A673 (cell line): Measurements from ENCODE around the gene AIFM2. TPM values are rescaled to one million over a fixed set of nuclear protein-coding genes. Genes with fewer than 3 reads are reported as not detected.
"Not testable (repeated sequence)": the region's sequence is repeated elsewhere in the genome, so short reads cannot be mapped to it uniquely, and the experiment has no call there.

Experiments used
- BruUV-seq: library from RNA; stranded (reverse); fragments of 400-500 nt; replicated peaks from 2 replicates; lab custom pipeline; 2021; lab: Mats Ljungman, UMichigan
- CTCF ChIA-PET: fragments of 300-600 bp; sonication (Branson Sonifier 250); formaldehyde crosslinking; loops from one replicate; lab custom pipeline; 2022; ENCODE audit warnings: antibody characterized with exemption; lab: Charles Lee
- POLR2A ChIA-PET: fragments of 300-600 bp; sonication (Branson Sonifier 250); formaldehyde crosslinking; loops from one replicate; lab custom pipeline; 2022; ENCODE audit warnings: antibody characterized with exemption; ENCODE audit not compliant: low non-redundant PET; lab: Charles Lee
- DNase-seq: peaks from one replicate; pipeline ENCODE4 v3.0.0-alpha.2; 2015; ENCODE audit warnings: low spot score
- H3K27ac ChIP-seq: fragments of 200-600 bp; sonication (generic); 2 replicates; pipeline ENCODE4 v1.5.1; 2016; ENCODE audit warnings: mixed run types, low read depth, mild to moderate bottlenecking, mixed read lengths, antibody characterized with exemption, low read length; ENCODE audit not compliant: poor library complexity, severe bottlenecking
- H3K27me3 ChIP-seq: fragments of 200-600 bp; sonication (generic); replicated peaks from 2 replicates; pipeline ENCODE4 v1.6.1; 2017; ENCODE audit warnings: mixed run types, low read depth, mild to moderate bottlenecking, mixed read lengths, antibody characterized with exemption, low read length; ENCODE audit not compliant: insufficient read depth, poor library complexity
- H3K36me3 ChIP-seq: fragments of 200-600 bp; sonication (generic); 2 replicates; pipeline ENCODE4 v1.6.1; 2016; ENCODE audit warnings: mixed run types, mild to moderate bottlenecking, mixed read lengths, antibody characterized with exemption, low read length; ENCODE audit not compliant: insufficient read depth, poor library complexity, severe bottlenecking
- H3K4me1 ChIP-seq: fragments of 200-600 bp; sonication (generic); 2 replicates; pipeline ENCODE4 v1.6.1; 2017; ENCODE audit warnings: mixed run types, mild to moderate bottlenecking, mixed read lengths, antibody characterized with exemption, low read length; ENCODE audit not compliant: insufficient read depth, poor library complexity, severe bottlenecking
- H3K4me3 ChIP-seq: fragments of 200-600 bp; sonication (generic); 2 replicates; pipeline ENCODE4 v1.5.1; 2016; ENCODE audit warnings: low read depth, mixed run types, mild to moderate bottlenecking, mixed read lengths, low read length; ENCODE audit not compliant: poor library complexity, severe bottlenecking
- H3K9me3 ChIP-seq: fragments of 200-600 bp; sonication (generic); 2 replicates; pipeline ENCODE4 v1.6.1; 2016; ENCODE audit warnings: mixed run types, low read depth, mild to moderate bottlenecking, mixed read lengths, antibody characterized with exemption, low read length; ENCODE audit not compliant: poor library complexity, severe bottlenecking
- CTCF ChIP-seq: fragments of 300-800, 200-600 bp; sonication (generic); conservative IDR thresholded peaks from 2 replicates; pipeline ENCODE4 v1.5.1; 2017; ENCODE audit warnings: low read depth, mild to moderate bottlenecking, antibody characterized with exemption, low read length, moderate library complexity, mixed read lengths
- EZH2 ChIP-seq: fragments of 200-600 bp; sonication (generic); IDR thresholded peaks from 2 replicates; pipeline ENCODE4 v1.6.1; 2017; ENCODE audit warnings: borderline replicate concordance, low read depth, mild to moderate bottlenecking, mixed read lengths, antibody characterized with exemption, low read length; ENCODE audit not compliant: poor library complexity, severe bottlenecking
- intact Hi-C: fragments of 100-400 bp; cut with micrococcal nuclease; formaldehyde crosslinking; loops from one replicate; pipeline ENCODE4 v1.10.0; 2022; ENCODE audit not compliant: unreplicated experiment
- total RNA-seq: library from RNA; stranded (reverse); gene quantifications from 2 replicates; pipeline ENCODE4 v1.2.3, GENCODE V29; 2021

The AIFM2 gene
- total RNA-seq, 1 experiment from 2014 or later = 4.3 TPM

DNA sequence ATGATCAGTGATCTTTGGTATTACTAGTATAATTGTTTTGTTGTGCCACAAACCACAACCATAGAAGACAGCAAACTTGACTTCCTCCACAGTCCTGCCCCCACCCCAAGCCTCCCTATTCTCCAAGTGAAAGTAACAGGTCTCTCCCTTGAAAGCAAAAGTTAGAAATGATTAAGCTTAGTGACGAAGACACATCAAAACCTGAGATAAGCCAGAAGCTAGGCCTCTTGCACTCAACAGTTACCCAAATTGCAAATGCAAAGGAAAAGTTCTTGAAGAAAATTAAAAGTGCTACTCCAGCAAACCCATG lies 30.2 kb upstream of the AIFM2 start:
- peaks cover 51% of the 10 kb centered on the region for H3K36me3 ChIP-seq

GRCh38 chr10:70162151-70162891 lies 29.7 kb upstream of the AIFM2 start:
- BruUV-seq = no TSS peak
- peaks cover 53% of the 10 kb centered on the region for H3K36me3 ChIP-seq
- ChIA-PET CTCF (no interaction called here), POLR2A (no interaction called here)
- no peak overlapping the region for H3K4me3 ChIP-seq
- no peaks in the 10 kb centered on the region for H3K9me3 ChIP-seq
- peaks cover 4% of the 10 kb centered on the region for H3K4me1 ChIP-seq
- peak overlapping the region; percentile 29 for H3K27ac ChIP-seq
- no peak for DNase-seq
- no peak for TF ChIP-seq CTCF
- no peak for TF ChIP-seq EZH2
- no peaks in the 10 kb centered on the region for H3K27me3 ChIP-seq
- intact Hi-C loops = no loop called here

More for the DNA sequence above, 30.2 kb upstream of the AIFM2 start:
- DNase-seq = no peak
- CTCF ChIA-PET = interaction anchor here (0.6 kb wide), 1 partner anchor 12 kb away, joined by 5 read pairs; no protein-coding TSS in a partner anchor
- Histone ChIP-seq H3K4me1 (peaks cover 7% of the 10 kb centered on the region), H3K4me3 (no peak overlapping the region), H3K9me3 (no peaks in the 10 kb centered on the region), H3K27me3 (no peaks in the 10 kb centered on the region), H3K27ac (peak overlapping the region; percentile 29)
- POLR2A ChIA-PET = no interaction called here
- intact Hi-C loops = no loop called here
- TF ChIP-seq EZH2 (no peak), CTCF (no peak)
- BruUV-seq = no TSS peak

- TF ChIP-seq CTCF = no peak
- TF ChIP-seq EZH2 = no peak
- H3K27ac ChIP-seq = peak overlapping the region; percentile 18
- ChIA-PET CTCF (no interaction called here), POLR2A (no interaction called here)
- no peak overlapping the region for H3K4me3 ChIP-seq
- BruUV-seq = no TSS peak
- H3K4me1 ChIP-seq = peaks cover 4% of the 10 kb centered on the region
- H3K36me3 ChIP-seq = peaks cover 65% of the 10 kb centered on the region
- H3K9me3 ChIP-seq = no peaks in the 10 kb centered on the region
- DNase-seq = no peak
- no peaks in the 10 kb centered on the region for H3K27me3 ChIP-seq
- intact Hi-C loops = no loop called here
These were observed 28.2 kb upstream of the AIFM2 start for GRCh38 chr10:70160798-70161197.

GRCh38 chr10:70159366-70159765 lies 26.7 kb upstream of the AIFM2 start:
- H3K9me3 ChIP-seq, DNase-seq, H3K27me3 ChIP-seq, H3K27ac ChIP-seq, H3K4me3 ChIP-seq, CTCF ChIA-PET, H3K4me1 ChIP-seq, POLR2A ChIA-PET, BruUV-seq, intact Hi-C loops: not testable (repeated sequence)
- peaks cover 74% of the 10 kb centered on the region for H3K36me3 ChIP-seq
